Muscle layer of colon (tissue), 2 donors: ENCODE results near the gene ANKMY1.
"Not testable (repeated sequence)": the region's sequence is repeated elsewhere in the genome, so short reads cannot be mapped to it uniquely, and the experiment has no call there.

ENCODE experiments used
- H3K27ac ChIP-seq: one replicate; pipeline ENCODE4 v1.7.0; 2013; ENCODE audit warnings: low read depth, mild to moderate bottlenecking, low read length, moderate library complexity
- H3K27me3 ChIP-seq, 2 donors: one replicate each; pipeline ENCODE4 v1.7.0; 2013; ENCODE audit warnings: low read length in 2 of 2, mild to moderate bottlenecking in 2 of 2; ENCODE audit not compliant: insufficient read depth in 2 of 2, control insufficient read depth in 1 of 2
- H3K36me3 ChIP-seq: one replicate; pipeline ENCODE4 v1.7.0; 2013; ENCODE audit warnings: mild to moderate bottlenecking, low read length; ENCODE audit not compliant: insufficient read depth
- H3K4me1 ChIP-seq: one replicate; pipeline ENCODE4 v1.7.0; 2013; ENCODE audit warnings: mild to moderate bottlenecking, low read length; ENCODE audit not compliant: insufficient read depth
- H3K4me3 ChIP-seq, 2 donors: one replicate each; pipeline ENCODE4 v1.7.0; 2013; ENCODE audit warnings: low read length in 2 of 2, low read depth in 1 of 2, mild to moderate bottlenecking in 1 of 2, moderate library complexity in 1 of 2
- H3K9ac ChIP-seq: one replicate; pipeline ENCODE4 v1.7.0; 2013; ENCODE audit warnings: low read length
- H3K9me3 ChIP-seq: one replicate; pipeline ENCODE4 v1.7.0; 2013; ENCODE audit warnings: mild to moderate bottlenecking, low read length
- donor health status: abdominal sarcoma.
- donor health status: Adenocarcinoma of cecum.

The ANKMY1 gene

GRCh38 chr2:240527153-240527750 is 30.5 kb downstream of the ANKMY1 start:
- H3K9me3 ChIP-seq, result no peaks in the 10 kb centered on the region
- H3K4me1 ChIP-seq, result no peaks in the 10 kb centered on the region
- no peak overlapping the region for H3K27ac ChIP-seq
- no peak overlapping the region for H3K4me3 ChIP-seq
- H3K9ac ChIP-seq, result no peak overlapping the region
- H3K27me3 ChIP-seq, result no peaks in the 10 kb centered on the region
- H3K36me3 ChIP-seq, result peaks cover 9% of the 10 kb centered on the region

GRCh38 chr2:240526521-240526920 is 31.3 kb downstream of the ANKMY1 start:
- no peak overlapping the region for H3K4me3 ChIP-seq
- H3K27ac ChIP-seq, result no peak overlapping the region
- H3K9ac ChIP-seq, result no peak overlapping the region
- H3K36me3 ChIP-seq, result peaks cover 9% of the 10 kb centered on the region
- H3K27me3 ChIP-seq, result no peaks in the 10 kb centered on the region
- H3K4me1 ChIP-seq, result no peaks in the 10 kb centered on the region
- no peaks in the 10 kb centered on the region for H3K9me3 ChIP-seq

- H3K27me3 ChIP-seq, result peaks cover 0 to 3% of the 10 kb centered on the region in 2 donors
- no peak overlapping the region for H3K9ac ChIP-seq
- peaks cover 9% of the 10 kb centered on the region for H3K36me3 ChIP-seq
These were observed 32.0 kb downstream of the ANKMY1 start for GRCh38 chr2:240525802-240526201.

GRCh38 chr2:240524963-240525718 is 32.6 kb downstream of the ANKMY1 start:
- Histone ChIP-seq H3K27me3 (peaks cover 0 to 10% of the 10 kb centered on the region in 2 donors), H3K27ac (no peak overlapping the region), H3K9me3 (no peaks in the 10 kb centered on the region), H3K4me1 (no peaks in the 10 kb centered on the region), H3K36me3 (peaks cover 9% of the 10 kb centered on the region), H3K9ac (no peak overlapping the region), H3K4me3 (no peak overlapping the region)

More at GRCh38 chr2:240525802-240526201, 32.0 kb downstream of the ANKMY1 start:
- Histone ChIP-seq H3K4me1 (no peaks in the 10 kb centered on the region), H3K27ac (no peak overlapping the region), H3K4me3 (no peak overlapping the region), H3K9me3 (no peaks in the 10 kb centered on the region)

- H3K36me3 ChIP-seq, result peaks cover 9% of the 10 kb centered on the region
- peaks cover 0 to 13% of the 10 kb centered on the region in 2 donors for H3K27me3 ChIP-seq
- no peaks in the 10 kb centered on the region for H3K9me3 ChIP-seq
- no peak overlapping the region for H3K9ac ChIP-seq
- no peak overlapping the region for H3K4me3 ChIP-seq
- H3K4me1 ChIP-seq, result peaks cover 4% of the 10 kb centered on the region
- H3K27ac ChIP-seq, result no peak overlapping the region
These were observed 34.1 kb downstream of the ANKMY1 start for GRCh38 chr2:240523451-240524281.

- no peaks in the 10 kb centered on the region for H3K9me3 ChIP-seq
- H3K4me3 ChIP-seq, result no peak overlapping the region
- peaks cover 4% of the 10 kb centered on the region for H3K4me1 ChIP-seq
- peaks cover 9% of the 10 kb centered on the region for H3K36me3 ChIP-seq
- H3K9ac ChIP-seq, result no peak overlapping the region
- H3K27ac ChIP-seq, result no peak overlapping the region
- H3K27me3 ChIP-seq, result peaks cover 0 to 13% of the 10 kb centered on the region in 2 donors
These were observed 35.4 kb downstream of the ANKMY1 start for GRCh38 chr2:240522406-240522805.

GRCh38 chr2:240521885-240522284 is 35.9 kb downstream of the ANKMY1 start:
- not testable (repeated sequence) for H3K4me3 ChIP-seq, H3K27ac ChIP-seq, H3K4me1 ChIP-seq, H3K36me3 ChIP-seq, H3K9ac ChIP-seq, H3K9me3 ChIP-seq
- peaks cover 0 to 13% of the 10 kb centered on the region in 2 donors for H3K27me3 ChIP-seq

GRCh38 chr2:240520974-240521350 is 36.8 kb downstream of the ANKMY1 start:
- Histone ChIP-seq H3K9me3 (no peaks in the 10 kb centered on the region), H3K36me3 (peaks cover 9% of the 10 kb centered on the region), H3K27me3 (peaks cover 0 to 13% of the 10 kb centered on the region in 2 donors), H3K4me1 (peaks cover 4% of the 10 kb centered on the region), H3K9ac (no peak overlapping the region), H3K4me3 (no peak overlapping the region), H3K27ac (no peak overlapping the region)

GRCh38 chr2:240520130-240520973 is 37.4 kb downstream of the ANKMY1 start:
- Histone ChIP-seq H3K36me3 (peaks cover 9% of the 10 kb centered on the region), H3K9me3 (no peaks in the 10 kb centered on the region), H3K9ac (no peak overlapping the region), H3K27me3 (peaks cover 0 to 13% of the 10 kb centered on the region in 2 donors), H3K4me1 (peaks cover 4% of the 10 kb centered on the region), H3K4me3 (no peak overlapping the region), H3K27ac (no peak overlapping the region)

GRCh38 chr2:240519396-240520129 is 38.2 kb downstream of the ANKMY1 start:
- Histone ChIP-seq H3K9ac (no peak overlapping the region), H3K4me1 (peaks cover 4% of the 10 kb centered on the region), H3K9me3 (no peaks in the 10 kb centered on the region), H3K27me3 (peaks cover 0 to 13% of the 10 kb centered on the region in 2 donors), H3K36me3 (peaks cover 9% of the 10 kb centered on the region), H3K4me3 (peak overlapping the region in 1 of 2 donors; percentile 24), H3K27ac (no peak overlapping the region)
